Measurements from ENCODE around the gene ZCCHC7. TPM values are rescaled to one million over a fixed set of nuclear protein-coding genes. Genes with fewer than 3 reads are reported as not detected.

The ZCCHC7 gene
- total RNA-seq, 4 donors from 2014 or later, result 12.1 to 19.1 (median 15.6) TPM

- TF ChIP-seq EP300 (IDR thresholded peaks at IDR 0.05) (no peak), POLR2A (IDR thresholded peaks at IDR 0.05; ENCODE audit: low read depth) (no peak), POLR2AphosphoS5 (IDR thresholded peaks at IDR 0.05) (no peak)
- TF ChIP-seq, protein P1, sequence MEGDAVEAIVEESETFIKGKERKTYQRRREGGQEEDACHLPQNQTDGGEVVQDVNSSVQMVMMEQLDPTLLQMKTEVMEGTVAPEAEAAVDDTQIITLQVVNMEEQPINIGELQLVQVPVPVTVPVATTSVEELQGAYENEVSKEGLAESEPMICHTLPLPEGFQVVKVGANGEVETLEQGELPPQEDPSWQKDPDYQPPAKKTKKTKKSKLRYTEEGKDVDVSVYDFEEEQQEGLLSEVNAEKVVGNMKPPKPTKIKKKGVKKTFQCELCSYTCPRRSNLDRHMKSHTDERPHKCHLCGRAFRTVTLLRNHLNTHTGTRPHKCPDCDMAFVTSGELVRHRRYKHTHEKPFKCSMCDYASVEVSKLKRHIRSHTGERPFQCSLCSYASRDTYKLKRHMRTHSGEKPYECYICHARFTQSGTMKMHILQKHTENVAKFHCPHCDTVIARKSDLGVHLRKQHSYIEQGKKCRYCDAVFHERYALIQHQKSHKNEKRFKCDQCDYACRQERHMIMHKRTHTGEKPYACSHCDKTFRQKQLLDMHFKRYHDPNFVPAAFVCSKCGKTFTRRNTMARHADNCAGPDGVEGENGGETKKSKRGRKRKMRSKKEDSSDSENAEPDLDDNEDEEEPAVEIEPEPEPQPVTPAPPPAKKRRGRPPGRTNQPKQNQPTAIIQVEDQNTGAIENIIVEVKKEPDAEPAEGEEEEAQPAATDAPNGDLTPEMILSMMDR (IDR thresholded peaks at IDR 0.05), result no peak
- no peaks in the 10 kb centered on the region for H3K27me3 ChIP-seq
- H3K27ac ChIP-seq (replicated peaks in 1 of 4), result no peak overlapping the region
- no peak overlapping the region for H3K4me3 ChIP-seq
- no peaks in the 10 kb centered on the region for H3K36me3 ChIP-seq
- intact Hi-C loops (cut with DNase I), result no loop called here
- no peaks in the 10 kb centered on the region for H3K4me1 ChIP-seq
- peaks cover 0 to 4% (median 0%) of the 10 kb centered on the region in 4 donors for H3K9me3 ChIP-seq
- DNase-seq (ENCODE audit: extremely low spot score), result no peak
Observed at GRCh38 chr9:37273595-37273994, 153.2 kb downstream of the ZCCHC7 start.

GRCh38 chr9:37281541-37281940 lies 161.2 kb downstream of the ZCCHC7 start:
- Histone ChIP-seq H3K4me1 (peaks cover 0 to 20% (median 16%) of the 10 kb centered on the region in 4 donors), H3K36me3 (no peaks in the 10 kb centered on the region), H3K9me3 (no peaks in the 10 kb centered on the region), H3K4me3 (no peak overlapping the region), H3K27me3 (no peaks in the 10 kb centered on the region), H3K27ac (replicated peaks in 1 of 4) (no peak overlapping the region)
- TF ChIP-seq, protein P1 (IDR thresholded peaks at IDR 0.05), result no peak
- TF ChIP-seq EP300 (IDR thresholded peaks at IDR 0.05) (no peak), POLR2A (IDR thresholded peaks at IDR 0.05; ENCODE audit: low read depth) (no peak), POLR2AphosphoS5 (IDR thresholded peaks at IDR 0.05) (no peak)
- no peak for DNase-seq (ENCODE audit: extremely low spot score)
- WGBS, result 96% methylated on average over 2 of the region's 2 CpGs
- intact Hi-C loops (cut with DNase I), result no loop called here

DNA sequence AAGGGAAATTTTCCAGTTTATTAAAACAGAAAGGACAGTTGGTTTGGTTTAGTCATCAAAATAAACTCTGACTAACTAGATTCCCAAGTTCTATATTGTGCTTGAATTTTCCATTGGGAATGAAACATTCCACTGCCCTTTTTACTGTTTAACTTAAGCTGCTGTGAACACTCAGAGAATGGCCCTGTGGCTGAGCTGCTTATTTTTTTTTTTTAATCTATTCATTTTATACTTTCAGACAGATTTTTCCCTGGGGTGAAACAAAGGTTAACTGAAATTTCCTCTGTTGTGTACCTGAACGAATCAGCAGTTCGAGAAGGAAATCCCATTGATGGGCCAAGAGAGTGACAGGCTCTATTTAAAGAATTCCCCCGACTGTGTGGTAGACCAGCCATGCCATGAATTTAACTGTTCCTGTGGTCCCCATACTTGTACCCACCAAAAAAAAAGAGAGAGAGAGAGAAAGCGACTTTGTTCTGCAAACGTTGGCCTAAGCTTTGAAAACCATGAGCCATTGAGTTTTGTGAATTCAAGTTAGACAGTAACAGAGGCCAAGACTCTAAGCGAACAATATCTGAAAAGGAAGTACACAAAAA lies 163.5 kb downstream of the ZCCHC7 start:
- Histone ChIP-seq H3K36me3 (no peaks in the 10 kb centered on the region), H3K4me1 (peaks cover 0 to 20% (median 16%) of the 10 kb centered on the region in 4 donors), H3K27me3 (no peaks in the 10 kb centered on the region), H3K27ac (replicated peaks in 1 of 4) (no peak overlapping the region), H3K4me3 (no peak overlapping the region), H3K9me3 (no peaks in the 10 kb centered on the region)
- intact Hi-C loops (cut with DNase I), result no loop called here
- TF ChIP-seq EP300 (IDR thresholded peaks at IDR 0.05), result no peak
- TF ChIP-seq, protein P1 (IDR thresholded peaks at IDR 0.05), result no peak
- no peak for TF ChIP-seq POLR2A (IDR thresholded peaks at IDR 0.05; ENCODE audit: low read depth)
- TF ChIP-seq POLR2AphosphoS5 (IDR thresholded peaks at IDR 0.05), result no peak
- DNase-seq (ENCODE audit: extremely low spot score), result no peak
- 41% methylated on average over 6 of the region's 6 CpGs for WGBS

GRCh38 chr9:37284636-37285035 lies 164.3 kb downstream of the ZCCHC7 start:
- Histone ChIP-seq H3K36me3 (no peaks in the 10 kb centered on the region), H3K27ac (replicated peaks in 1 of 4) (no peak overlapping the region), H3K4me1 (peaks cover 0 to 20% (median 16%) of the 10 kb centered on the region in 4 donors), H3K27me3 (no peaks in the 10 kb centered on the region), H3K9me3 (no peaks in the 10 kb centered on the region), H3K4me3 (no peak overlapping the region)
- DNase-seq (ENCODE audit: extremely low spot score), result no peak
- 69% methylated on average over 1 of the region's 1 CpG for WGBS
- intact Hi-C loops (cut with DNase I), result loop anchor here (5.0 kb wide), 1 partner anchor 47 kb away; no protein-coding TSS in a partner anchor
- no peak for TF ChIP-seq POLR2AphosphoS5 (IDR thresholded peaks at IDR 0.05)
- no peak for TF ChIP-seq EP300 (IDR thresholded peaks at IDR 0.05)
- TF ChIP-seq, protein P1 (IDR thresholded peaks at IDR 0.05), result no peak
- TF ChIP-seq POLR2A (IDR thresholded peaks at IDR 0.05; ENCODE audit: low read depth), result no peak
